Stimulated activated CD8-positive, alpha-beta memory T cell treated with anti-CD3 and anti-CD28 coated beads, Interleukin-4, amount 100 ng/mL, for 1 hour (primary cell): ENCODE results near the gene KIF26B.

Experiments used
- DNase-seq, 2 donors: peaks; one replicate each; pipeline ENCODE4 v3.0.0-alpha.2; 2020; ENCODE audit warnings: low read depth in 2 of 2, low spot score in 1 of 2

The KIF26B gene

GRCh38 chr1:245550720-245551043 is 395.9 kb downstream of the KIF26B start:
- no peak for DNase-seq

- no peak for DNase-seq
Measured at GRCh38 chr1:245551536-245551935, 396.8 kb downstream of the KIF26B start.

GRCh38 chr1:245552331-245552730 is 397.5 kb downstream of the KIF26B start:
- DNase-seq, result no peak

GRCh38 chr1:245556057-245556456 is 401.3 kb downstream of the KIF26B start:
- no peak for DNase-seq

- DNase-seq, result no peak
Measured at GRCh38 chr1:245558069-245558468, 403.3 kb downstream of the KIF26B start.

GRCh38 chr1:245560316-245560859 is 405.6 kb downstream of the KIF26B start:
- no peak for DNase-seq

GRCh38 chr1:245561665-245562234 is 407.0 kb downstream of the KIF26B start:
- no peak for DNase-seq

GRCh38 chr1:245566134-245566533 is 411.3 kb downstream of the KIF26B start:
- no peak for DNase-seq

GRCh38 chr1:245566952-245567351 is 412.2 kb downstream of the KIF26B start:
- DNase-seq, result no peak

GRCh38 chr1:245571815-245572294 is 417.1 kb downstream of the KIF26B start:
- no peak for DNase-seq

- no peak for DNase-seq
Measured at GRCh38 chr1:245572709-245573108, 417.9 kb downstream of the KIF26B start.

GRCh38 chr1:245575710-245576109 is 420.9 kb downstream of the KIF26B start:
- DNase-seq, result no peak

- no peak for DNase-seq
Measured at GRCh38 chr1:245576323-245576722, 421.5 kb downstream of the KIF26B start.

- no peak for DNase-seq
Measured at GRCh38 chr1:245577191-245578157, 422.7 kb downstream of the KIF26B start.

GRCh38 chr1:245578308-245578707 is 423.5 kb downstream of the KIF26B start:
- no peak for DNase-seq

- DNase-seq, result no peak
Measured at GRCh38 chr1:245578771-245579170, 424.0 kb downstream of the KIF26B start.

- no peak for DNase-seq
Measured at GRCh38 chr1:245579881-245580280, 425.1 kb downstream of the KIF26B start.

- DNase-seq, result no peak
Measured at GRCh38 chr1:245580651-245581050, 425.9 kb downstream of the KIF26B start.

- DNase-seq, result no peak
Measured at GRCh38 chr1:245582026-245582425, 427.2 kb downstream of the KIF26B start.

GRCh38 chr1:245583081-245583480 is 428.3 kb downstream of the KIF26B start:
- no peak for DNase-seq

- no peak for DNase-seq
Measured at GRCh38 chr1:245583575-245584330, 429.0 kb downstream of the KIF26B start.
